Loucy (cell line): ENCODE results near the gene COG4.

Source experiments
- CTCF ChIP-seq: fragments of 200-600 bp; sonication (generic); conservative IDR thresholded peaks from 2 replicates; pipeline ENCODE4 v1.5.1; 2014; ENCODE audit warnings: mild to moderate bottlenecking, antibody characterized with exemption, low read length
- EZH2phosphoT487 ChIP-seq: fragments of 200-600 bp; IDR thresholded peaks from 2 replicates; pipeline ENCODE4 v1.6.1; 2018; ENCODE audit warnings: antibody characterized with exemption, mild to moderate bottlenecking, moderate library complexity, borderline replicate concordance

GRCh38 chr16:70442344-70442743, 81.0 kb downstream of the COG4 start:
- no peak for TF ChIP-seq CTCF
- no peak for TF ChIP-seq EZH2phosphoT487
